Lower leg skin (tissue), 3 donors: ENCODE results near the gene TPO.
"Not testable (repeated sequence)": the region's sequence is repeated elsewhere in the genome, so short reads cannot be mapped to it uniquely, and the experiment has no call there.

Source experiments
- CTCF ChIP-seq, 3 donors: fragments of 450-650 bp; IDR thresholded peaks; one replicate each; pipeline ENCODE4 v1.5.1; 2016; ENCODE audit warnings: antibody characterized with exemption in 3 of 3, mild to moderate bottlenecking in 3 of 3, moderate library complexity in 2 of 3
- POLR2A ChIP-seq, 2 donors: fragments of 450-650 bp; IDR thresholded peaks; one replicate each; pipeline ENCODE4 v1.6.1; 2016 to 2017; ENCODE audit warnings: antibody characterized with exemption in 2 of 2, mild to moderate bottlenecking in 1 of 2, moderate library complexity in 1 of 2

- TF ChIP-seq CTCF, POLR2A (IDR thresholded peaks at IDR 0.05): not testable (repeated sequence)
Measured at GRCh38 chr2:1517291-1517690, 104.0 kb downstream of the TPO start.
